Measurements from ENCODE around the gene SREBF1.

DNA sequence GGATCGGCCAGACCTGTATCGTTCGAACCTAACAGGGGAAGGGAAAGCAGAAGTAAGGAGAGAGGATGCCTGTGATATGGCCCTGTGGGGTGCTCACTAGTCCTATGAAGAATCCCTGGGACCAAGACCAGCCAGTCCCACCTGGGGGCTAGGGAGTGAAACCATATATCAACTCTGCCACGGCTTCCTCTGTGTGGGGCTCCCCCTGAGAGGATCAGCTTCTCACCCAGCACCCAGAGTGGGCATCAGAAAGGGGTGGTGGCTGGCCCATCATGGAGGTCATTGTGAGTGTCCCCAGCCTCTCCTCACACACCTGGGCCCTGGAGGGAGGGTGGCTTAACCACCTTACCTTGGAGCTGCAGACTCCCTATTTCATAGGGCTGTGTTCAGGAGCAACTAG is 30.1 kb upstream of the SREBF1 start:
- TF ChIP-seq, protein P1, sequence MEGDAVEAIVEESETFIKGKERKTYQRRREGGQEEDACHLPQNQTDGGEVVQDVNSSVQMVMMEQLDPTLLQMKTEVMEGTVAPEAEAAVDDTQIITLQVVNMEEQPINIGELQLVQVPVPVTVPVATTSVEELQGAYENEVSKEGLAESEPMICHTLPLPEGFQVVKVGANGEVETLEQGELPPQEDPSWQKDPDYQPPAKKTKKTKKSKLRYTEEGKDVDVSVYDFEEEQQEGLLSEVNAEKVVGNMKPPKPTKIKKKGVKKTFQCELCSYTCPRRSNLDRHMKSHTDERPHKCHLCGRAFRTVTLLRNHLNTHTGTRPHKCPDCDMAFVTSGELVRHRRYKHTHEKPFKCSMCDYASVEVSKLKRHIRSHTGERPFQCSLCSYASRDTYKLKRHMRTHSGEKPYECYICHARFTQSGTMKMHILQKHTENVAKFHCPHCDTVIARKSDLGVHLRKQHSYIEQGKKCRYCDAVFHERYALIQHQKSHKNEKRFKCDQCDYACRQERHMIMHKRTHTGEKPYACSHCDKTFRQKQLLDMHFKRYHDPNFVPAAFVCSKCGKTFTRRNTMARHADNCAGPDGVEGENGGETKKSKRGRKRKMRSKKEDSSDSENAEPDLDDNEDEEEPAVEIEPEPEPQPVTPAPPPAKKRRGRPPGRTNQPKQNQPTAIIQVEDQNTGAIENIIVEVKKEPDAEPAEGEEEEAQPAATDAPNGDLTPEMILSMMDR (IDR thresholded peaks at IDR 0.05) = no peak
- no peak for TF ChIP-seq POLR2A (IDR thresholded peaks at IDR 0.05)
